ENCODE data around the gene ZSWIM5. TPM values are rescaled to one million over a fixed set of nuclear protein-coding genes. Genes with fewer than 3 reads are reported as not detected.
"Not testable (repeated sequence)": the region's sequence is repeated elsewhere in the genome, so short reads cannot be mapped to it uniquely, and the experiment has no call there.

ZSWIM5 gene
- total RNA-seq, 2 donors from 2014 or later: 2.0 to 3.5 TPM

GRCh38 chr1:45003741-45004140 is 202.7 kb downstream of the ZSWIM5 start:
- H3K36me3 ChIP-seq: peaks cover 57% of the 10 kb centered on the region
- TF ChIP-seq CTCF (IDR thresholded peaks at IDR 0.05): no peak

GRCh38 chr1:45002650-45003645 is 203.5 kb downstream of the ZSWIM5 start:
- Histone ChIP-seq H3K4me1 (ENCODE audit: control insufficient read depth in 1 of 2, low read depth in 2 of 2) (no peaks in the 10 kb centered on the region), H3K9me3 (no peaks in the 10 kb centered on the region), H3K4me3 (no peak overlapping the region), H3K27ac (no peak overlapping the region), H3K36me3 (peaks cover 50% of the 10 kb centered on the region), H3K27me3 (replicated peaks; ENCODE audit: insufficient read depth) (no peaks in the 10 kb centered on the region)
- ATAC-seq (ENCODE audit: insufficient number of reproducible peaks, low FRiP score, low read depth) (no peak), DNase-seq (ENCODE audit: low spot score) (no peak)
- no peak for TF ChIP-seq CTCF (IDR thresholded peaks at IDR 0.05)

More at GRCh38 chr1:45003741-45004140, 202.7 kb downstream of the ZSWIM5 start:
- Histone ChIP-seq H3K27me3 (replicated peaks; ENCODE audit: insufficient read depth) (no peaks in the 10 kb centered on the region), H3K9me3 (no peaks in the 10 kb centered on the region), H3K4me3 (no peak overlapping the region), H3K27ac (no peak overlapping the region), H3K4me1 (ENCODE audit: control insufficient read depth in 1 of 2, low read depth in 2 of 2) (no peaks in the 10 kb centered on the region)
- ATAC-seq (ENCODE audit: insufficient number of reproducible peaks, low FRiP score, low read depth) (no peak), DNase-seq (ENCODE audit: low spot score) (no peak)

GRCh38 chr1:45001576-45001975 is 204.8 kb downstream of the ZSWIM5 start:
- H3K4me3 ChIP-seq; ATAC-seq (ENCODE audit: insufficient number of reproducible peaks, low FRiP score, low read depth); H3K9me3 ChIP-seq; DNase-seq (ENCODE audit: low spot score); H3K4me1 ChIP-seq (ENCODE audit: control insufficient read depth in 1 of 2, low read depth in 2 of 2); H3K27me3 ChIP-seq (replicated peaks; ENCODE audit: insufficient read depth); H3K27ac ChIP-seq: not testable (repeated sequence)
- peaks cover 36% of the 10 kb centered on the region for H3K36me3 ChIP-seq

- DNase-seq (ENCODE audit: low spot score) (no peak), ATAC-seq (ENCODE audit: insufficient number of reproducible peaks, low FRiP score, low read depth) (no peak)
- H3K4me3 ChIP-seq: no peak overlapping the region
- H3K4me1 ChIP-seq (ENCODE audit: control insufficient read depth in 1 of 2, low read depth in 2 of 2): no peaks in the 10 kb centered on the region
- H3K36me3 ChIP-seq: peaks cover 32% of the 10 kb centered on the region
- no peak for TF ChIP-seq CTCF (IDR thresholded peaks at IDR 0.05)
- H3K27me3 ChIP-seq (replicated peaks; ENCODE audit: insufficient read depth): no peaks in the 10 kb centered on the region
- no peak overlapping the region for H3K27ac ChIP-seq
- no peaks in the 10 kb centered on the region for H3K9me3 ChIP-seq
Measured at GRCh38 chr1:45001011-45001481, 205.4 kb downstream of the ZSWIM5 start.

GRCh38 chr1:44999232-44999631 is 207.2 kb downstream of the ZSWIM5 start:
- H3K4me1 ChIP-seq (ENCODE audit: control insufficient read depth in 1 of 2, low read depth in 2 of 2): no peaks in the 10 kb centered on the region
- peaks cover 16% of the 10 kb centered on the region for H3K36me3 ChIP-seq
- DNase-seq (ENCODE audit: low spot score) (no peak), ATAC-seq (ENCODE audit: insufficient number of reproducible peaks, low FRiP score, low read depth) (no peak)
- TF ChIP-seq CTCF (IDR thresholded peaks at IDR 0.05): no peak
- no peaks in the 10 kb centered on the region for H3K9me3 ChIP-seq
- no peak overlapping the region for H3K27ac ChIP-seq
- H3K4me3 ChIP-seq: no peak overlapping the region
- H3K27me3 ChIP-seq (replicated peaks; ENCODE audit: insufficient read depth): no peaks in the 10 kb centered on the region

Data from thoracic aorta (tissue), 2 donors.